ENCODE results near the gene ZFR2. TPM values are rescaled to one million over a fixed set of nuclear protein-coding genes. Genes with fewer than 3 reads are reported as not detected.

ZFR2 gene
- total RNA-seq, 4 donors from 2014 or later: not detected

DNA sequence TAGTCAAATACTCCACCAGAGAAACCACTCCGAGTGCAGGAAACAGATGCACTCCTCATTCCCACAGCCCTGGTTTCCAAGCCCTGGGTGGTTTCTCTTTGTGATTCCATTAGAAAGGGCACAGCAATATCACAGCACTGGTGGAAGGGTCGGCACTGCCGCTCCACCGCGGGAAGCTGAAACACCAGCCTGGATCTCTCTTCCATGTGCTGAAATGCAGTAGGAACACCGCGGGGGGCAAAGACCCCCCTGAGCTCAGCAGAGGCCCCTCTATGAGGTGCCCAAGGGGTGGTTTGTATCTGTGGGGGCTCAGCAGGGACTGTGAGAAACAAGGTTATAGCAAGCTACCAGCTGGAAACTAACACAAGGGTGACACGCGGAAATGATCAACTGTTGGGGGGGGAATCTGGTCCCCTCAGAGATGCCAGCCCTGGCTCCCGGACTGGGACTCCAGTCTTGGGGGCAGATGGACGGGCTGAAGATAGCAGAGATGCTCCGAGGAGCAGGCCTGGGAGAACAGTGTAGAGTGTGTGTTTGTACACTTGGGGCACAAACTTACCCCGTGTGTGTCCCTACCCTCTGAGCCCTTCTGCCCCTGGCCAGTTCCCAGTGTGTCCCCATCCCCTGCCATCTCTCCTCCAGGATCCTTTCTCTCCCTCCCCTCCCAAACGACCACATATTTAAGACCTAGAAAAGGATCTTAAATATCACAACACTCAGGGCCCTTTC is 1.8 kb downstream of the ZFR2 start:
- intact Hi-C loops (cut with DNase I; ENCODE audit: low total_unique reads) (no loop called here), in situ Hi-C loops (cut with MboI; ENCODE audit: low sequenced_read_pairs in 4 of 4) (no loop called here)
- H3K36me3 ChIP-seq: no peaks in the 10 kb centered on the region
- H3K4me3 ChIP-seq: no peak overlapping the region
- TF ChIP-seq POLR2A (IDR thresholded peaks at IDR 0.05): no peak
- TF ChIP-seq, protein P1, sequence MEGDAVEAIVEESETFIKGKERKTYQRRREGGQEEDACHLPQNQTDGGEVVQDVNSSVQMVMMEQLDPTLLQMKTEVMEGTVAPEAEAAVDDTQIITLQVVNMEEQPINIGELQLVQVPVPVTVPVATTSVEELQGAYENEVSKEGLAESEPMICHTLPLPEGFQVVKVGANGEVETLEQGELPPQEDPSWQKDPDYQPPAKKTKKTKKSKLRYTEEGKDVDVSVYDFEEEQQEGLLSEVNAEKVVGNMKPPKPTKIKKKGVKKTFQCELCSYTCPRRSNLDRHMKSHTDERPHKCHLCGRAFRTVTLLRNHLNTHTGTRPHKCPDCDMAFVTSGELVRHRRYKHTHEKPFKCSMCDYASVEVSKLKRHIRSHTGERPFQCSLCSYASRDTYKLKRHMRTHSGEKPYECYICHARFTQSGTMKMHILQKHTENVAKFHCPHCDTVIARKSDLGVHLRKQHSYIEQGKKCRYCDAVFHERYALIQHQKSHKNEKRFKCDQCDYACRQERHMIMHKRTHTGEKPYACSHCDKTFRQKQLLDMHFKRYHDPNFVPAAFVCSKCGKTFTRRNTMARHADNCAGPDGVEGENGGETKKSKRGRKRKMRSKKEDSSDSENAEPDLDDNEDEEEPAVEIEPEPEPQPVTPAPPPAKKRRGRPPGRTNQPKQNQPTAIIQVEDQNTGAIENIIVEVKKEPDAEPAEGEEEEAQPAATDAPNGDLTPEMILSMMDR (IDR thresholded peaks at IDR 0.05 in 4 of 5, conservative IDR thresholded peaks at IDR 0.05 in 1 of 5): no peak
- peaks cover 37 to 59% (median 57%) of the 10 kb centered on the region in 3 donors for H3K27me3 ChIP-seq
- no peaks in the 10 kb centered on the region for H3K9me3 ChIP-seq
- no peak overlapping the region for H3K27ac ChIP-seq
- H3K4me1 ChIP-seq: no peaks in the 10 kb centered on the region
- DNase-seq (no peak), ATAC-seq (no peak)

- no peak overlapping the region for H3K27ac ChIP-seq
- no peak for DNase-seq
- no peaks in the 10 kb centered on the region for H3K9me3 ChIP-seq
- no peak for ATAC-seq
- in situ Hi-C loops (cut with MboI; ENCODE audit: low sequenced_read_pairs in 4 of 4): no loop called here
- H3K4me3 ChIP-seq: no peak overlapping the region
- TF ChIP-seq, protein P1 (IDR thresholded peaks at IDR 0.05 in 4 of 5, conservative IDR thresholded peaks at IDR 0.05 in 1 of 5): no peak
- no peak for TF ChIP-seq POLR2A (IDR thresholded peaks at IDR 0.05)
- intact Hi-C loops (cut with DNase I; ENCODE audit: low total_unique reads): no loop called here
- H3K36me3 ChIP-seq: no peaks in the 10 kb centered on the region
- H3K4me1 ChIP-seq: no peaks in the 10 kb centered on the region
- peaks cover 22 to 34% (median 30%) of the 10 kb centered on the region in 3 donors for H3K27me3 ChIP-seq
These were observed 5.2 kb downstream of the ZFR2 start for GRCh38 chr19:3863648-3864047.

GRCh38 chr19:3862826-3863500 is 5.9 kb downstream of the ZFR2 start:
- Histone ChIP-seq H3K4me3 (no peak overlapping the region), H3K27me3 (peaks cover 15 to 27% (median 24%) of the 10 kb centered on the region in 3 donors), H3K4me1 (no peaks in the 10 kb centered on the region), H3K36me3 (no peaks in the 10 kb centered on the region), H3K9me3 (no peaks in the 10 kb centered on the region), H3K27ac (no peak overlapping the region)
- no peak for DNase-seq
- TF ChIP-seq, protein P1 (IDR thresholded peaks at IDR 0.05 in 4 of 5, conservative IDR thresholded peaks at IDR 0.05 in 1 of 5): no peak
- no peak for TF ChIP-seq POLR2A (IDR thresholded peaks at IDR 0.05)
- ATAC-seq: no peak
- intact Hi-C loops (cut with DNase I; ENCODE audit: low total_unique reads): no loop called here
- in situ Hi-C loops (cut with MboI; ENCODE audit: low sequenced_read_pairs in 4 of 4): no loop called here

- H3K36me3 ChIP-seq: no peaks in the 10 kb centered on the region
- no peak overlapping the region for H3K4me3 ChIP-seq
- no peak for DNase-seq
- no peaks in the 10 kb centered on the region for H3K9me3 ChIP-seq
- TF ChIP-seq POLR2A (IDR thresholded peaks at IDR 0.05): no peak
- peaks cover 0 to 10% (median 8%) of the 10 kb centered on the region in 3 donors for H3K27me3 ChIP-seq
- H3K27ac ChIP-seq: no peak overlapping the region
- ATAC-seq: no peak
- in situ Hi-C loops (cut with MboI; ENCODE audit: low sequenced_read_pairs in 4 of 4): no loop called here
- H3K4me1 ChIP-seq: no peaks in the 10 kb centered on the region
- intact Hi-C loops (cut with DNase I; ENCODE audit: low total_unique reads): no loop called here
These were observed 8.3 kb downstream of the ZFR2 start for GRCh38 chr19:3860499-3860898.

DNA sequence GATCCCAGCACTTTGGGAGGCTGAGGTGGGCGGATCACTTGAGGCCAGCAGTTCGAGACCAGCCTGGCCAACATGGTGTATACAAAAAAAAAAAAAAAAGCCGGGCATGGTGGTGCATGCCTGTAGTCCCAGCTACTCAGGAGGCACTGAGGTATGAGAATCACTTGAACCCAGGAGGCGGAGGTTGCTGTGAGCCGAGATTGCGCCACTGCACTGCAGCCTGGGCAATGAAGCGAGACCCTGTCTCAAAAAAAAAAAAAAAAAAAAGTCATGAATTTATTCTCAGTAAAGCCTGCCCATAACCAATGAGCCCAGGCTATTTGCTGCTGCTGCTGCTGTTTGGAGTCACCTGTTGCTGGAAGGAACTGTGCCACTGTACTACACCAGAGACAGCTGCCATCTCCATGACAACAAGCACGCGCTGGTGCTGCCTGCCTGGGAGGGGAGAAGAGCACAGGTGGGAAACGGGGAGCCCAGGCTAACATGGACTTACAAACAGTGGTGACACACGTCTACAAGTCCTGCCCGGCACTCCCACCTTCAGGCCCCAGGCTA is 11.3 kb downstream of the ZFR2 start:
- no peaks in the 10 kb centered on the region for H3K9me3 ChIP-seq
- no peaks in the 10 kb centered on the region for H3K4me1 ChIP-seq
- peaks cover 0 to 3% (median 2%) of the 10 kb centered on the region in 3 donors for H3K27me3 ChIP-seq
- no peaks in the 10 kb centered on the region for H3K36me3 ChIP-seq
- DNase-seq (no peak), ATAC-seq (no peak)
- TF ChIP-seq, protein P1 (IDR thresholded peaks at IDR 0.05 in 4 of 5, conservative IDR thresholded peaks at IDR 0.05 in 1 of 5): no peak
- TF ChIP-seq POLR2A (IDR thresholded peaks at IDR 0.05): no peak
- in situ Hi-C loops (cut with MboI; ENCODE audit: low sequenced_read_pairs in 4 of 4): no loop called here
- H3K4me3 ChIP-seq: no peak overlapping the region
- no peak overlapping the region for H3K27ac ChIP-seq
- intact Hi-C loops (cut with DNase I; ENCODE audit: low total_unique reads): no loop called here
